ENCODE results near the gene NEGR1.

GRCh38 chr1:72184099-72184701 is 98.1 kb downstream of the NEGR1 start:
- TF ChIP-seq POLR2A (IDR thresholded peaks at IDR 0.05; ENCODE audit: low read depth, low read length) (no peak), CTCF (IDR thresholded peaks at IDR 0.05; ENCODE audit: extremely low read depth in 1 of 2, insufficient read depth in 1 of 2, low read depth in 1 of 2, low read length in 2 of 2) (no peak), EZH2 (IDR thresholded peaks at IDR 0.05; ENCODE audit: borderline replicate concordance, low read depth, low read length, severe bottlenecking) (no peak), JUN (IDR thresholded peaks at IDR 0.05; ENCODE audit: borderline replicate concordance, insufficient read depth, insufficient read length, low read depth) (no peak), POLR2AphosphoS5 (IDR thresholded peaks at IDR 0.05; ENCODE audit: insufficient read depth, low read depth, low read length) (no peak), MYC (IDR thresholded peaks at IDR 0.05; ENCODE audit: low read depth, low read length) (no peak)
- TF ChIP-seq, protein P1, sequence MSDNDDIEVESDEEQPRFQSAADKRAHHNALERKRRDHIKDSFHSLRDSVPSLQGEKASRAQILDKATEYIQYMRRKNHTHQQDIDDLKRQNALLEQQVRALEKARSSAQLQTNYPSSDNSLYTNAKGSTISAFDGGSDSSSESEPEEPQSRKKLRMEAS (IDR thresholded peaks at IDR 0.05; ENCODE audit: insufficient read depth, insufficient read length) = no peak
